Upper lobe of left lung (tissue), 4 donors: ENCODE measurements around the gene ZFAND6.

Experiments used
- EP300 ChIP-seq, 4 donors: sonication (generic); formaldehyde crosslinking; IDR thresholded peaks; one replicate each; pipeline ENCODE4 v1.5.1; 2017; ENCODE audit warnings: antibody characterized with exemption in 4 of 4, control low read depth in 2 of 4
- POLR2A ChIP-seq, 4 donors: fragments of 450-650 bp; IDR thresholded peaks; one replicate each; pipeline ENCODE4 v1.5.1; 2016 to 2017; ENCODE audit warnings: antibody characterized with exemption in 4 of 4, mild to moderate bottlenecking in 2 of 4
- POLR2AphosphoS5 ChIP-seq, 2 donors: sonication (generic); formaldehyde crosslinking; IDR thresholded peaks; one replicate each; pipeline ENCODE4 v1.5.1; 2017; ENCODE audit warnings: antibody characterized with exemption in 2 of 2
- TF ChIP-seq, protein P1 (sequence below), 6 experiments: fragments of 450-650 bp in 4 of 6; fragments of 200-600 bp in 2 of 6; sonication (generic) in 2 of 6; IDR thresholded peaks; one replicate each; pipeline ENCODE4 v1.5.1; 2016 to 2019; ENCODE audit warnings: antibody characterized with exemption in 6 of 6

GRCh38 chr15:80028937-80029336, 30.5 kb upstream of the ZFAND6 start:
- TF ChIP-seq, protein P1, sequence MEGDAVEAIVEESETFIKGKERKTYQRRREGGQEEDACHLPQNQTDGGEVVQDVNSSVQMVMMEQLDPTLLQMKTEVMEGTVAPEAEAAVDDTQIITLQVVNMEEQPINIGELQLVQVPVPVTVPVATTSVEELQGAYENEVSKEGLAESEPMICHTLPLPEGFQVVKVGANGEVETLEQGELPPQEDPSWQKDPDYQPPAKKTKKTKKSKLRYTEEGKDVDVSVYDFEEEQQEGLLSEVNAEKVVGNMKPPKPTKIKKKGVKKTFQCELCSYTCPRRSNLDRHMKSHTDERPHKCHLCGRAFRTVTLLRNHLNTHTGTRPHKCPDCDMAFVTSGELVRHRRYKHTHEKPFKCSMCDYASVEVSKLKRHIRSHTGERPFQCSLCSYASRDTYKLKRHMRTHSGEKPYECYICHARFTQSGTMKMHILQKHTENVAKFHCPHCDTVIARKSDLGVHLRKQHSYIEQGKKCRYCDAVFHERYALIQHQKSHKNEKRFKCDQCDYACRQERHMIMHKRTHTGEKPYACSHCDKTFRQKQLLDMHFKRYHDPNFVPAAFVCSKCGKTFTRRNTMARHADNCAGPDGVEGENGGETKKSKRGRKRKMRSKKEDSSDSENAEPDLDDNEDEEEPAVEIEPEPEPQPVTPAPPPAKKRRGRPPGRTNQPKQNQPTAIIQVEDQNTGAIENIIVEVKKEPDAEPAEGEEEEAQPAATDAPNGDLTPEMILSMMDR (IDR thresholded peaks at IDR 0.05) = no peak
- TF ChIP-seq POLR2AphosphoS5 (IDR thresholded peaks at IDR 0.05) (no peak), EP300 (IDR thresholded peaks at IDR 0.05) (no peak), POLR2A (IDR thresholded peaks at IDR 0.05) (no peak)
